Peyer's patch (tissue), 4 donors: ENCODE results near the gene TPP2.

Experiments used
- POLR2A ChIP-seq, 2 donors: fragments of 450-650 bp; IDR thresholded peaks; one replicate each; pipeline ENCODE4 v1.5.1; 2017; ENCODE audit warnings: antibody characterized with exemption in 2 of 2, mild to moderate bottlenecking in 2 of 2, moderate library complexity in 2 of 2
- TF ChIP-seq, protein P1 (sequence below), 6 experiments: fragments of 450-650 bp in 4 of 6; fragments of 200-600 bp in 2 of 6; sonication (generic) in 1 of 6; IDR thresholded peaks; one replicate each; pipeline ENCODE4 v1.5.1; 2017 to 2019; ENCODE audit warnings: antibody characterized with exemption in 6 of 6, mild to moderate bottlenecking in 3 of 6, moderate library complexity in 1 of 6

DNA sequence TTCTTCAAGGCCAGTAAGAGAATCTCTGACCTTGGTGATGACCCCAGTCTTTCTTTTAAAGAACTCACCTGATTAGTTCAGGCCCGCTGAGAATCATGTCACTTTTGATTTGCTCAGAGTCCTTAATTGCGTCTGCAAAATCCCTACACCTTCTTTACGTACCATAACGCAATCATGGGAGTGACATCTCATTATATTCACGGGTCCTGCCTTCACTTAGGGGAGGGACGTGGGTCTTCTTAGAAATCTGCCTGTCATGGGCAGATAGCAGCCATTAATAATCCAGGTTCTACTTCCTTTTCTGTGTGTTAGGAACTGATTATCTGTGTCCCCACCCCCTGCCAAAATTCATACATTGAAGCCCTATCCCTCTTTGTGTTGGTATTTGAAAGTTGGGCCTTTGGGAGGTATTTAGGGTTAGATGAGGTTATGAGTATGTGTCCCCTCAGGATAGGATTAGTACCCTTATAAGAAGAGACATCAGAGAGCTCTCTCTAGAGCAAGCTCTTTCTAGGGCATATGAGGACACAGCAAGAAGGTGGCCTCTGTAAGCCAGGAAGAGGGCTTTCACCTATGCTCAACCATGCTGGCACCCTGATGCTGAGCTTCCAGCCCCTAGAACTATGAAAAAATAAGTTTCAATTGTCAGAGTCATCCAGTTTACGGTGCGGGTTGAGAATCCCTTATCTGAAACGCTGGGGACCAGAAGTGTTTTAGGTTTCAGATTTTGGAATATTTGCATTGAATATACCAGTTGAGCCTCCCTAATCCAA is 9.9 kb downstream of the TPP2 start:
- TF ChIP-seq, protein P1, sequence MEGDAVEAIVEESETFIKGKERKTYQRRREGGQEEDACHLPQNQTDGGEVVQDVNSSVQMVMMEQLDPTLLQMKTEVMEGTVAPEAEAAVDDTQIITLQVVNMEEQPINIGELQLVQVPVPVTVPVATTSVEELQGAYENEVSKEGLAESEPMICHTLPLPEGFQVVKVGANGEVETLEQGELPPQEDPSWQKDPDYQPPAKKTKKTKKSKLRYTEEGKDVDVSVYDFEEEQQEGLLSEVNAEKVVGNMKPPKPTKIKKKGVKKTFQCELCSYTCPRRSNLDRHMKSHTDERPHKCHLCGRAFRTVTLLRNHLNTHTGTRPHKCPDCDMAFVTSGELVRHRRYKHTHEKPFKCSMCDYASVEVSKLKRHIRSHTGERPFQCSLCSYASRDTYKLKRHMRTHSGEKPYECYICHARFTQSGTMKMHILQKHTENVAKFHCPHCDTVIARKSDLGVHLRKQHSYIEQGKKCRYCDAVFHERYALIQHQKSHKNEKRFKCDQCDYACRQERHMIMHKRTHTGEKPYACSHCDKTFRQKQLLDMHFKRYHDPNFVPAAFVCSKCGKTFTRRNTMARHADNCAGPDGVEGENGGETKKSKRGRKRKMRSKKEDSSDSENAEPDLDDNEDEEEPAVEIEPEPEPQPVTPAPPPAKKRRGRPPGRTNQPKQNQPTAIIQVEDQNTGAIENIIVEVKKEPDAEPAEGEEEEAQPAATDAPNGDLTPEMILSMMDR (IDR thresholded peaks at IDR 0.05) = no peak
- TF ChIP-seq POLR2A (IDR thresholded peaks at IDR 0.05) = no peak
